Naive thymus-derived CD8-positive, alpha-beta T cell (primary cell): ENCODE results near the gene LMBR1. TPM values are rescaled to one million over a fixed set of nuclear protein-coding genes. Genes with fewer than 3 reads are reported as not detected.
"Not testable (repeated sequence)": the region's sequence is repeated elsewhere in the genome, so short reads cannot be mapped to it uniquely, and the experiment has no call there.

Experiments used
- ATAC-seq, 2 donors: fragments of 150-1000 bp; cut with Tn5 transposase in 1 of 2; sonication (Bioruptor Pico), chemical (Tn5 transposase) in 1 of 2; 1 replicate in 1 of 2; 2 replicates in 1 of 2; pipeline ENCODE4 v1.10.0; 2021; ENCODE audit warnings: mild to moderate bottlenecking in 2 of 2, moderate library complexity in 2 of 2
- POLR2A ChIA-PET: fragments of 350-600 bp; sonication (Branson Sonifier 250); formaldehyde crosslinking; loops from one replicate; lab custom pipeline; 2021; ENCODE audit warnings: antibody characterized with exemption; lab: Charles Lee
- DNase-seq, 10 donors: peaks; one replicate each; pipeline versions ENCODE4 v3.0.0 to v3.0.0-alpha.2; 2020 to 2022
- H3K27ac Mint-ChIP-seq, 10 donors: one replicate each; pipeline ENCODE4 v1.8.0; 2020 to 2022; ENCODE audit warnings: mild to moderate bottlenecking in 10 of 10, mixed read lengths in 10 of 10, moderate library complexity in 4 of 10, inconsistent platforms in 1 of 10
- H3K27me3 Mint-ChIP-seq, 5 donors: one replicate each; pipeline ENCODE4 v1.8.0; 2021 to 2022; ENCODE audit warnings: mixed read lengths in 5 of 5
- H3K36me3 Mint-ChIP-seq, 3 donors: one replicate each; pipeline ENCODE4 v1.8.0; 2020 to 2022; ENCODE audit warnings: mixed read lengths in 3 of 3, mild to moderate bottlenecking in 2 of 3, inconsistent platforms in 1 of 3
- H3K4me1 Mint-ChIP-seq, 4 donors: one replicate each; pipeline ENCODE4 v1.8.0; 2021 to 2022; ENCODE audit warnings: mixed read lengths in 4 of 4
- H3K4me3 Mint-ChIP-seq, 10 donors: one replicate each; pipeline ENCODE4 v1.8.0; 2020 to 2022; ENCODE audit warnings: mild to moderate bottlenecking in 10 of 10, mixed read lengths in 10 of 10, moderate library complexity in 6 of 10, inconsistent platforms in 1 of 10
- H3K9me3 Mint-ChIP-seq, 9 donors: one replicate each; pipeline ENCODE4 v1.8.0; 2020 to 2022; ENCODE audit warnings: mixed read lengths in 9 of 9, mild to moderate bottlenecking in 3 of 9, inconsistent platforms in 1 of 9, moderate library complexity in 1 of 9
- polyA plus RNA-seq, 3 donors: library from polyadenylated mRNA; unstranded; fragments of 300-500 nt; fragmentation: Illumina TruSeq; gene quantifications; one replicate each; pipeline ENCODE4 v1.2.3, GENCODE V29; 2021
- total RNA-seq, 8 experiments: library from RNA in 2 of 8; stranded (reverse) in 2 of 8; gene quantifications; one replicate each; pipeline ENCODE4 v1.2.3 and lab custom pipeline; 2021 to 2026

LMBR1 gene
- total and polyA plus RNA-seq, 5 experiments from 2014 or later = 41.9 to 157 (median 45.9) TPM

- ATAC-seq, H3K36me3 Mint-ChIP-seq, H3K9me3 Mint-ChIP-seq, H3K27me3 Mint-ChIP-seq, H3K4me3 Mint-ChIP-seq, DNase-seq: not testable (repeated sequence)
- Mint-ChIP-seq H3K4me1 (peaks cover 22 to 54% (median 41%) of the 10 kb centered on the region in 4 donors), H3K27ac (peak overlapping the region in 1 of 10 donors; percentile 5)
- POLR2A ChIA-PET = interaction anchor here (1.3 kb wide), 1 partner anchor 33 kb away, joined by 3 read pairs; the partner anchor contains the start of gene LMBR1
Measured at GRCh38 chr7:156925821-156926220, 32.8 kb upstream of the LMBR1 start.

GRCh38 chr7:156922304-156922703, 29.3 kb upstream of the LMBR1 start:
- H3K4me1 Mint-ChIP-seq = peaks cover 20 to 41% (median 32%) of the 10 kb centered on the region in 4 donors
- peak overlapping the region; percentile 41 to 86 (median 78) for H3K4me3 Mint-ChIP-seq

GRCh38 chr7:156920487-156921373, 27.7 kb upstream of the LMBR1 start:
- POLR2A ChIA-PET, H3K4me3 Mint-ChIP-seq, H3K9me3 Mint-ChIP-seq, DNase-seq, ATAC-seq, H3K36me3 Mint-ChIP-seq: not testable (repeated sequence)
- H3K27me3 Mint-ChIP-seq = peaks cover 6 to 31% (median 13%) of the 10 kb centered on the region in 5 donors
- peaks cover 18 to 41% (median 32%) of the 10 kb centered on the region in 4 donors for H3K4me1 Mint-ChIP-seq
- H3K27ac Mint-ChIP-seq = peak overlapping the region in 7 of 10 donors; percentile 25 to 88 (median 68)

More at GRCh38 chr7:156922304-156922703, 29.3 kb upstream of the LMBR1 start:
- not testable (repeated sequence) for H3K9me3 Mint-ChIP-seq, ATAC-seq, H3K36me3 Mint-ChIP-seq, DNase-seq
- peak overlapping the region in 8 of 10 donors; percentile 82 to 98 (median 93) for H3K27ac Mint-ChIP-seq
- peaks cover 4 to 26% (median 11%) of the 10 kb centered on the region in 5 donors for H3K27me3 Mint-ChIP-seq
- POLR2A ChIA-PET = interaction anchor here (1.8 kb wide), 1 partner anchor 29 kb away, joined by 10 read pairs; the partner anchor contains the start of gene LMBR1

- Mint-ChIP-seq H3K36me3 (no peaks in the 10 kb centered on the region), H3K27ac (peak overlapping the region in 5 of 10 donors; percentile 53 to 88 (median 78)), H3K4me3 (no peak overlapping the region), H3K27me3 (peaks cover 10 to 35% (median 13%) of the 10 kb centered on the region in 5 donors), H3K4me1 (peaks cover 18 to 41% (median 32%) of the 10 kb centered on the region in 4 donors), H3K9me3 (peaks cover 0 to 4% (median 0%) of the 10 kb centered on the region in 9 donors)
- no peak for ATAC-seq
- no peak for DNase-seq
- POLR2A ChIA-PET = no interaction called here
Measured at GRCh38 chr7:156920076-156920475, 27.1 kb upstream of the LMBR1 start.

- DNase-seq (no peak), ATAC-seq (no peak)
- no peak overlapping the region for H3K4me3 Mint-ChIP-seq
- peaks cover 10 to 35% (median 13%) of the 10 kb centered on the region in 5 donors for H3K27me3 Mint-ChIP-seq
- no peak overlapping the region for H3K27ac Mint-ChIP-seq
- no peaks in the 10 kb centered on the region for H3K36me3 Mint-ChIP-seq
- POLR2A ChIA-PET = no interaction called here
- H3K4me1 Mint-ChIP-seq = peaks cover 16 to 37% (median 30%) of the 10 kb centered on the region in 4 donors
- peaks cover 0 to 4% (median 0%) of the 10 kb centered on the region in 9 donors for H3K9me3 Mint-ChIP-seq
Measured at GRCh38 chr7:156919132-156919713, 26.2 kb upstream of the LMBR1 start.

- POLR2A ChIA-PET = no interaction called here
- no peak for ATAC-seq
Measured at GRCh38 chr7:156918635-156919034, 25.7 kb upstream of the LMBR1 start.

GRCh38 chr7:156909574-156910252, 16.7 kb upstream of the LMBR1 start:
- H3K36me3 Mint-ChIP-seq, H3K4me3 Mint-ChIP-seq, H3K27me3 Mint-ChIP-seq, H3K9me3 Mint-ChIP-seq, H3K27ac Mint-ChIP-seq, DNase-seq, POLR2A ChIA-PET, ATAC-seq, H3K4me1 Mint-ChIP-seq: not testable (repeated sequence)

More at GRCh38 chr7:156918635-156919034, 25.7 kb upstream of the LMBR1 start:
- Mint-ChIP-seq H3K4me1 (peaks cover 12 to 32% (median 25%) of the 10 kb centered on the region in 4 donors), H3K4me3 (no peak overlapping the region), H3K9me3 (peaks cover 0 to 4% (median 0%) of the 10 kb centered on the region in 9 donors), H3K36me3 (peaks cover 0 to 2% (median 0%) of the 10 kb centered on the region in 3 donors), H3K27me3 (peaks cover 11 to 35% (median 16%) of the 10 kb centered on the region in 5 donors), H3K27ac (peak overlapping the region in 1 of 10 donors; percentile 38)
- no peak for DNase-seq

- DNase-seq (no peak), ATAC-seq (no peak)
- no peak overlapping the region for H3K27ac Mint-ChIP-seq
- POLR2A ChIA-PET = no interaction called here
- peaks cover 9 to 22% (median 17%) of the 10 kb centered on the region in 4 donors for H3K4me1 Mint-ChIP-seq
- H3K36me3 Mint-ChIP-seq = no peaks in the 10 kb centered on the region
- H3K4me3 Mint-ChIP-seq = no peak overlapping the region
- H3K9me3 Mint-ChIP-seq = peaks cover 0 to 5% (median 0%) of the 10 kb centered on the region in 9 donors
- H3K27me3 Mint-ChIP-seq = peaks cover 2 to 7% (median 6%) of the 10 kb centered on the region in 5 donors
Measured at GRCh38 chr7:156907656-156908055, 14.7 kb upstream of the LMBR1 start.

- ATAC-seq (no peak), DNase-seq (no peak)
- Mint-ChIP-seq H3K9me3 (peaks cover 0 to 5% (median 0%) of the 10 kb centered on the region in 9 donors), H3K4me1 (peaks cover 9 to 22% (median 18%) of the 10 kb centered on the region in 4 donors), H3K4me3 (no peak overlapping the region), H3K36me3 (no peaks in the 10 kb centered on the region), H3K27me3 (peaks cover 0 to 3% (median 0%) of the 10 kb centered on the region in 5 donors), H3K27ac (peak overlapping the region in 2 of 10 donors; percentile 41 to 53)
- POLR2A ChIA-PET = interaction anchor here (5.3 kb wide), 1 partner anchor 13 kb away, joined by 44 read pairs; the partner anchor contains the start of gene LMBR1
Measured at GRCh38 chr7:156906200-156906649, 13.2 kb upstream of the LMBR1 start.

GRCh38 chr7:156903232-156903909, 10.4 kb upstream of the LMBR1 start:
- H3K36me3 Mint-ChIP-seq = no peaks in the 10 kb centered on the region
- no peaks in the 10 kb centered on the region for H3K9me3 Mint-ChIP-seq
- ATAC-seq = peak; percentile 96
- H3K27me3 Mint-ChIP-seq = peaks cover 0 to 4% (median 0%) of the 10 kb centered on the region in 5 donors
- DNase-seq = peak in 9 of 10 donors; percentile 35 to 81 (median 57)
- peaks cover 7 to 17% (median 12%) of the 10 kb centered on the region in 4 donors for H3K4me1 Mint-ChIP-seq
- H3K27ac Mint-ChIP-seq = peak overlapping the region; percentile 22 to 97 (median 90)
- POLR2A ChIA-PET = interaction anchor here (2.2 to 5.3 kb wide), 2 partner anchors 10 to 46 kb away, joined by 5 to 44 read pairs; partner anchors contain the start of genes LMBR1 and NOM1
- H3K4me3 Mint-ChIP-seq = peak overlapping the region; percentile 13 to 77 (median 68)

GRCh38 chr7:156900093-156900492, 7.1 kb upstream of the LMBR1 start:
- H3K36me3 Mint-ChIP-seq, H3K9me3 Mint-ChIP-seq, H3K4me3 Mint-ChIP-seq, POLR2A ChIA-PET, DNase-seq, H3K27me3 Mint-ChIP-seq, ATAC-seq: not testable (repeated sequence)
- peak overlapping the region in 1 of 10 donors; percentile 32 for H3K27ac Mint-ChIP-seq
- peaks cover 12 to 32% (median 28%) of the 10 kb centered on the region in 4 donors for H3K4me1 Mint-ChIP-seq
